HepG2 (cell line): ENCODE results near the gene TNPO3. TPM values are rescaled to one million over a fixed set of nuclear protein-coding genes. Genes with fewer than 3 reads are reported as not detected.

ENCODE experiments used
- CBX1 ChIP-seq: IDR thresholded peaks from one replicate; pipeline ENCODE4 v1.6.1; 2016; ENCODE audit warnings: antibody characterized with exemption, low read depth
- CREB3 ChIP-seq: sonication (generic); formaldehyde crosslinking; IDR thresholded peaks from 2 replicates; pipeline ENCODE4 v1.5.0; 2020; ENCODE audit warnings: missing genetic modification reagents
- GLI4 ChIP-seq: sonication (generic); formaldehyde crosslinking; IDR thresholded peaks from 2 replicates; pipeline ENCODE4 v1.5.1; 2020; ENCODE audit warnings: missing genetic modification reagents, mild to moderate bottlenecking, moderate library complexity, borderline replicate concordance
- MAFG ChIP-seq: sonication (generic); formaldehyde crosslinking; IDR thresholded peaks from 2 replicates; pipeline ENCODE4 v1.5.1; 2020; ENCODE audit warnings: mild to moderate bottlenecking, missing genetic modification reagents
- MBD4 ChIP-seq: IDR thresholded peaks from 2 replicates; pipeline ENCODE4 v1.6.1; 2012; ENCODE audit warnings: low read length, inconsistent platforms, borderline replicate concordance
- NFE2 ChIP-seq: sonication (generic); formaldehyde crosslinking; IDR thresholded peaks from 2 replicates; pipeline ENCODE4 v1.4.0; 2020; ENCODE audit warnings: missing genetic modification reagents
- NR0B2 ChIP-seq: sonication (generic); formaldehyde crosslinking; IDR thresholded peaks from 2 replicates; pipeline ENCODE4 v1.4.0; 2020; ENCODE audit warnings: mild to moderate bottlenecking, missing genetic modification reagents
- RBAK ChIP-seq: sonication (generic); formaldehyde crosslinking; IDR thresholded peaks from 2 replicates; pipeline ENCODE4 v1.5.1; 2020; ENCODE audit warnings: mild to moderate bottlenecking, missing genetic modification reagents
- SIN3B ChIP-seq: fragments of 150-350 bp; IDR thresholded peaks from 2 replicates; pipeline ENCODE4 v1.6.1; 2014; ENCODE audit warnings: low read length
- SMARCC2 ChIP-seq: fragments of 450-650 bp; IDR thresholded peaks from 2 replicates; pipeline ENCODE4 v1.6.1; 2017; ENCODE audit warnings: antibody characterized with exemption, mild to moderate bottlenecking
- TEAD3 ChIP-seq: optimal IDR thresholded peaks from 2 replicates; pipeline ENCODE3; 2016; ENCODE audit warnings: borderline replicate concordance
- TGIF2 ChIP-seq: IDR thresholded peaks from 2 replicates; pipeline ENCODE4 v1.6.1; 2016; ENCODE audit warnings: control low read depth, missing compliant biosample characterization
- TRAFD1 ChIP-seq: sonication (generic); formaldehyde crosslinking; IDR thresholded peaks from 2 replicates; pipeline ENCODE4 v1.5.1; 2020; ENCODE audit warnings: missing genetic modification reagents, mild to moderate bottlenecking, borderline replicate concordance
- ZBTB46 ChIP-seq: sonication (generic); formaldehyde crosslinking; IDR thresholded peaks from 2 replicates; pipeline ENCODE4 v1.4.0; 2020; ENCODE audit warnings: mild to moderate bottlenecking, missing genetic modification reagents, borderline replicate concordance
- ZC3H4 ChIP-seq: sonication (generic); formaldehyde crosslinking; IDR thresholded peaks from 2 replicates; pipeline ENCODE4 v1.4.0; 2020; ENCODE audit warnings: missing genetic modification reagents, borderline replicate concordance
- ZFP1 ChIP-seq: IDR thresholded peaks from 2 replicates; pipeline ENCODE4 v1.6.1; 2016
- ZKSCAN8 ChIP-seq: IDR thresholded peaks from 2 replicates; pipeline ENCODE4 v1.6.1; 2016; ENCODE audit warnings: borderline replicate concordance, missing genetic modification reagents, missing compliant biosample characterization
- ZMYM3 ChIP-seq: sonication (generic); formaldehyde crosslinking; IDR thresholded peaks from 2 replicates; pipeline ENCODE4 v1.5.1; 2020; ENCODE audit warnings: mild to moderate bottlenecking, missing genetic modification reagents
- ZNF121 ChIP-seq: sonication (generic); formaldehyde crosslinking; IDR thresholded peaks from 2 replicates; pipeline ENCODE4 v1.5.0; 2020; ENCODE audit warnings: mild to moderate bottlenecking, missing genetic modification reagents
- ZNF143 ChIP-seq: sonication (generic); formaldehyde crosslinking; IDR thresholded peaks from 2 replicates; pipeline ENCODE4 v1.4.0; 2020; ENCODE audit warnings: missing genetic modification reagents
- ZNF598 ChIP-seq: sonication (generic); formaldehyde crosslinking; IDR thresholded peaks from 2 replicates; pipeline ENCODE4 v1.5.1; 2020; ENCODE audit warnings: mild to moderate bottlenecking, missing genetic modification reagents, borderline replicate concordance
- ZNF800 ChIP-seq: sonication (generic); formaldehyde crosslinking; IDR thresholded peaks from 2 replicates; pipeline ENCODE4 v1.4.0; 2020; ENCODE audit warnings: missing genetic modification reagents
- ZZZ3 ChIP-seq: sonication (generic); formaldehyde crosslinking; IDR thresholded peaks from 2 replicates; pipeline ENCODE4 v1.4.0; 2020; ENCODE audit warnings: missing genetic modification reagents, mild to moderate bottlenecking, borderline replicate concordance
- polyA plus RNA-seq, 8 experiments: library from polyadenylated mRNA; depleted of rRNA in 3 of 8; stranded (reverse) in 7 of 8; unstranded in 1 of 8; fragments of >200 nt; fragmentation: Illumina TruSeq in 4 of 8; extraction: Trizol in 4 of 8; gene quantifications; 2 replicates each; pipeline versions ENCODE4 v1.2.1 to v1.2.3, GENCODE V29; 2011 to 2016; ENCODE audit warnings: low read depth in 4 of 8, missing spikeins in 1 of 8, mixed read lengths in 1 of 8; ENCODE audit not compliant: insufficient read depth in 1 of 8
- total RNA-seq, 5 experiments: library from RNA; depleted of rRNA; stranded (reverse); fragments of >200 nt; fragmentation: Illumina TruSeq; extraction: Trizol; gene quantifications; 2 replicates each; pipeline ENCODE4 v1.2.3, GENCODE V29; 2016; ENCODE audit warnings: low read depth in 1 of 5

Gene TNPO3
- total and polyA plus RNA-seq, 2 of the 13 experiments (the other 11 are each of a cell fraction or from before 2014, with no cell fraction given): 23.8 to 44.6 TPM

GRCh38 chr7:129054438-129055293 is at the start of gene TNPO3 (continued):
- TF ChIP-seq ZBTB46 (CRISPR knock-in tag) (0 out of 2 replicates have a peak, but pooled peaks have one; percentile 61), RBAK (no peak), TEAD3 (peak; percentile 63), CREB3 (CRISPR knock-in tag) (no peak), SMARCC2 (no peak), MAFG (no peak), CBX1 (peak; percentile 83), ZC3H4 (CRISPR knock-in tag) (no peak), TRAFD1 (CRISPR knock-in tag) (peak; percentile 97), ZMYM3 (CRISPR knock-in tag) (peak; percentile 53; the same call in 1 of the 2 replicates), ZNF143 (peak; percentile 62; the same call in 1 of the 2 replicates), ZKSCAN8 (CRISPR knock-in tag) (peak; percentile 66; the same call in 1 of the 2 replicates), NR0B2 (CRISPR knock-in tag) (no peak), ZZZ3 (CRISPR knock-in tag) (no peak), ZNF598 (CRISPR knock-in tag) (peak; percentile 33; the same call in 1 of the 2 replicates), ZNF800 (CRISPR knock-in tag) (no peak), MBD4 (no peak), ZNF121 (CRISPR knock-in tag) (peak; percentile 40; the same call in 1 of the 2 replicates), NFE2 (CRISPR knock-in tag) (no peak), SIN3B (peak; percentile 80; the same call in 1 of the 2 replicates), ZFP1 (CRISPR knock-in tag) (no peak), GLI4 (CRISPR knock-in tag) (no peak; the same call in 1 of the 2 replicates), TGIF2 (CRISPR knock-in tag) (peak; percentile 18; the same call in 1 of the 2 replicates)
